ENCODE data around the gene RPL29. TPM values are rescaled to one million over a fixed set of nuclear protein-coding genes. Genes with fewer than 3 reads are reported as not detected.
"Not testable (repeated sequence)": the region's sequence is repeated elsewhere in the genome, so short reads cannot be mapped to it uniquely, and the experiment has no call there.

The RPL29 gene
- total RNA-seq = 1,000 to 10,000 TPM; 1,247 to 2,632 (median 2,024) TPM
- polyA plus RNA-seq = 1,000 to 10,000 TPM; 1,880 to 2,993 (median 2,094) TPM

DNA sequence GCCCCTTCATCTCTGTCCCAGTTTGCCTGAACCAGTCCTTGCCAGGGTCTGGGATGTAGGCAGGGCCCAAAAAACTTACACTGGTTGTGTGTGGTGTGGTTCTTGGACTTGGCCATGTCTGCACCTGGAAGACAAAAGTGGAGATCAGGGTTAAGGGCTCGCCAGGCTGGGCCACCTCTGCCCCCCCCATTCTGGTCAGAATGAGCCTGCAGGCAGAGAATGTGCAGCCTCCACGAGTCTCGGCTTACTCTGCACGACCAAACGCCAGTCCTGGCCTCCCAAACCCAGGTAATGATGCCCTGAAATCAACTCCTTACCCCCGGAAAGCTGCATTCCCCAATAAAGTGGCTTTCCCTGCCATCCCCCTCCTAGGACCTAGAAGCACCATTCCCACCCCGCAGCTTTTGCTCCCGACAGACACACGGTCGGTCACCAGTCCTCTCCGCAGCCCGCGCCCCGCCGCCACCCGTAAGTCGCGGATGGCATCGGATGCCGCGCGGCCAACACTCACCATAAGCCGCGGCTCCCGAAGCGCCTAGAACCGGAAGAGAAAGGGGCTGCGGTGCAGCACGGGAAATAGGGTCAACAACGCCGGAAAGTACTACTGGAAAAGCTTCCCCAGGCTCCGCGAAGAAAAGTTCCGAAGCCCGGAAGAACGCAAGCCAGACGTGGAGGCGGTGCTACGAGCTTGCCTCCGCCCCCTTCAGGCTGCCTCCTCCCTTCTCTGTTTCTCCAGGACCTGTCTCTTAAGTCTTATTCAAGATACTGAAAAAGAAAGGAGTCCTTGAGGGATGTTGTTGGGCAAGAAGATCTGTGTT lies at the start of gene RPL29:
RPL29 (minus strand) TSS at position 550 of the 818 bp plus-strand sequence; CDS start at position 116, 434 bp downstream.
- Histone ChIP-seq H3K36me3 (peaks cover 20 to 40% (median 22%) of the 10 kb centered on the region in 4 donors), H3K9me3 (no peaks in the 10 kb centered on the region), H3K27me3 (peaks cover 0 to 12% (median 0%) of the 10 kb centered on the region in 3 donors), H3K4me1 (peaks cover 0 to 19% (median 16%) of the 10 kb centered on the region in 4 donors), H3K27ac (peak within 1 kb of the TSS; percentile 82 to 85 (median 84)), H3K4me3 (peak within 1 kb of the TSS; percentile 60 to 73 (median 64))
- DNase-seq = peak; percentile 97
- intact Hi-C loops (cut with DNase I) = loop anchor here (1.0 to 5.0 kb wide), 2 partner anchors 53 to 292 kb away; partner anchors contain the start of genes GLYCTK and PARP3
- 0% methylated on average over 40 of the region's 40 CpGs for WGBS, 2 donors
- TF ChIP-seq EP300 (IDR thresholded peaks at IDR 0.05) = peak in 1 of 4 donors; percentile 30
- TF ChIP-seq POLR2A (IDR thresholded peaks at IDR 0.05) = peak; percentile 48 to 61
- TF ChIP-seq, protein P1, sequence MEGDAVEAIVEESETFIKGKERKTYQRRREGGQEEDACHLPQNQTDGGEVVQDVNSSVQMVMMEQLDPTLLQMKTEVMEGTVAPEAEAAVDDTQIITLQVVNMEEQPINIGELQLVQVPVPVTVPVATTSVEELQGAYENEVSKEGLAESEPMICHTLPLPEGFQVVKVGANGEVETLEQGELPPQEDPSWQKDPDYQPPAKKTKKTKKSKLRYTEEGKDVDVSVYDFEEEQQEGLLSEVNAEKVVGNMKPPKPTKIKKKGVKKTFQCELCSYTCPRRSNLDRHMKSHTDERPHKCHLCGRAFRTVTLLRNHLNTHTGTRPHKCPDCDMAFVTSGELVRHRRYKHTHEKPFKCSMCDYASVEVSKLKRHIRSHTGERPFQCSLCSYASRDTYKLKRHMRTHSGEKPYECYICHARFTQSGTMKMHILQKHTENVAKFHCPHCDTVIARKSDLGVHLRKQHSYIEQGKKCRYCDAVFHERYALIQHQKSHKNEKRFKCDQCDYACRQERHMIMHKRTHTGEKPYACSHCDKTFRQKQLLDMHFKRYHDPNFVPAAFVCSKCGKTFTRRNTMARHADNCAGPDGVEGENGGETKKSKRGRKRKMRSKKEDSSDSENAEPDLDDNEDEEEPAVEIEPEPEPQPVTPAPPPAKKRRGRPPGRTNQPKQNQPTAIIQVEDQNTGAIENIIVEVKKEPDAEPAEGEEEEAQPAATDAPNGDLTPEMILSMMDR (IDR thresholded peaks at IDR 0.05) = peak in 1 of 4 experiments; percentile 7
- TF ChIP-seq POLR2AphosphoS5 (IDR thresholded peaks at IDR 0.05) = peak; percentile 80 to 92 (median 87)

GRCh38 chr3:52044869-52045619 lies 49.3 kb upstream of the RPL29 start:
- no peak for DNase-seq
- Histone ChIP-seq H3K27ac (no peak overlapping the region), H3K9me3 (no peaks in the 10 kb centered on the region), H3K36me3 (peaks cover 0 to 15% (median 9%) of the 10 kb centered on the region in 4 donors), H3K27me3 (no peaks in the 10 kb centered on the region), H3K4me1 (peaks cover 0 to 14% (median 4%) of the 10 kb centered on the region in 4 donors), H3K4me3 (no peak overlapping the region)
- TF ChIP-seq EP300 (IDR thresholded peaks at IDR 0.05) (no peak), POLR2A (IDR thresholded peaks at IDR 0.05) (no peak), POLR2AphosphoS5 (IDR thresholded peaks at IDR 0.05) (no peak)
- TF ChIP-seq, protein P1 (IDR thresholded peaks at IDR 0.05) = no peak
- intact Hi-C loops (cut with DNase I) = no loop called here
- 93 to 95% methylated on average over 18 of the region's 18 CpGs for WGBS, 2 donors

- no peak for DNase-seq
- Histone ChIP-seq H3K27ac (no peak overlapping the region), H3K9me3 (no peaks in the 10 kb centered on the region), H3K4me3 (no peak overlapping the region), H3K27me3 (no peaks in the 10 kb centered on the region), H3K4me1 (peaks cover 0 to 14% (median 4%) of the 10 kb centered on the region in 4 donors), H3K36me3 (peaks cover 0 to 6% (median 1%) of the 10 kb centered on the region in 4 donors)
- WGBS, 2 donors = 84 to 85% methylated on average over 6 of the region's 6 CpGs
- TF ChIP-seq EP300 (IDR thresholded peaks at IDR 0.05) = no peak
- no peak for TF ChIP-seq POLR2AphosphoS5 (IDR thresholded peaks at IDR 0.05)
- TF ChIP-seq POLR2A (IDR thresholded peaks at IDR 0.05) = no peak
- TF ChIP-seq, protein P1 (IDR thresholded peaks at IDR 0.05) = no peak
- intact Hi-C loops (cut with DNase I) = no loop called here
These were observed 48.1 kb upstream of the RPL29 start for GRCh38 chr3:52043750-52044149.

DNA sequence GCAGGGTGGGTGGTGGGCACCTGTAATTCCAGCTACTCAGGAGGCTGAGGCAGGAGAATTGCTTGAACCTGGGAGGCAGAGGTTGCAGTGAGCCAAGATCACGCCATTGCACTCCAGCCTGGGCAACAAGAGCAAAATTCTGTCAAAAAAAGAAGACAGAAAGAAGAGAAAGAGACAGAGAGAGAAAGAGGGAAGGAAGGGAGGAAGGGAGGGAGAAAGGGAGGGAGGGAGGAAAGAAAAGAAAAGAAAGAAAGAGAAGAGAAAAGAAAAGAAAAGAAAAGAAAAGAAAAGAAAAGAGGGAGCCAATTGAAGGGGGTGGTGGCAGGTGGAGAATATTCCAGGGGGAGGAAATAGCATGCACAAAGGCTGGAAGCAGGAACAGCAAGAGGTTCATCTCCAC lies 47.3 kb upstream of the RPL29 start:
- 91 to 93% methylated on average over 1 of the region's 1 CpG for WGBS, 2 donors
- peaks cover 0 to 14% (median 4%) of the 10 kb centered on the region in 4 donors for H3K4me1 ChIP-seq
- H3K4me3 ChIP-seq; H3K36me3 ChIP-seq; H3K27me3 ChIP-seq; H3K9me3 ChIP-seq; intact Hi-C loops (cut with DNase I); DNase-seq; H3K27ac ChIP-seq: not testable (repeated sequence)

All from sigmoid colon (tissue), 7 donors.